Hepatocyte (in vitro differentiated cells): ENCODE results near the gene DDX10. TPM values are rescaled to one million over a fixed set of nuclear protein-coding genes. Genes with fewer than 3 reads are reported as not detected.

Experiments used
- DNase-seq: peaks from one replicate; pipeline ENCODE4 v3.0.0-alpha.2; 2016; ENCODE audit warnings: low spot score
- H2AFZ ChIP-seq: fragments of 200-600 bp; sonication (generic); 2 replicates; pipeline ENCODE4 v1.6.0; 2016; ENCODE audit warnings: antibody characterized with exemption, mild to moderate bottlenecking
- H3K27ac ChIP-seq: fragments of 200-600 bp; sonication (generic); 2 replicates; pipeline ENCODE4 v1.5.1; 2016; ENCODE audit warnings: mild to moderate bottlenecking
- H3K27me3 ChIP-seq: fragments of 200-600 bp; sonication (generic); 2 replicates; pipeline ENCODE4 v1.6.1; 2016
- H3K36me3 ChIP-seq: fragments of 200-600 bp; sonication (generic); replicated peaks from 2 replicates; pipeline ENCODE4 v1.5.1; 2016; ENCODE audit warnings: low read depth; ENCODE audit not compliant: insufficient read depth
- H3K4me1 ChIP-seq: fragments of 200-600 bp; sonication (generic); 2 replicates; pipeline ENCODE4 v1.5.1; 2016; ENCODE audit warnings: mild to moderate bottlenecking, moderate library complexity; ENCODE audit not compliant: insufficient read depth
- H3K4me2 ChIP-seq: fragments of 200-600 bp; sonication (generic); 2 replicates; pipeline ENCODE4 v1.6.0; 2016
- H3K4me3 ChIP-seq: fragments of 200-600 bp; sonication (generic); 2 replicates; pipeline ENCODE4 v1.5.1; 2016; ENCODE audit warnings: mild to moderate bottlenecking
- H3K79me2 ChIP-seq: fragments of 200-600 bp; sonication (generic); 2 replicates; pipeline ENCODE4 v1.6.0; 2017; ENCODE audit warnings: mild to moderate bottlenecking
- H3K9me2 ChIP-seq: fragments of 200-600 bp; sonication (generic); replicated peaks from 2 replicates; pipeline ENCODE4 v1.6.0; 2017; ENCODE audit warnings: mild to moderate bottlenecking; ENCODE audit not compliant: insufficient read depth
- H3K9me3 ChIP-seq: fragments of 200-600 bp; sonication (generic); 2 replicates; pipeline ENCODE4 v1.5.1; 2016; ENCODE audit warnings: low read depth, mild to moderate bottlenecking
- H4K20me1 ChIP-seq: fragments of 200-600 bp; sonication (generic); 2 replicates; pipeline ENCODE4 v1.6.0; 2016; ENCODE audit warnings: mild to moderate bottlenecking; ENCODE audit not compliant: insufficient read depth, poor library complexity, severe bottlenecking
- CTCF ChIP-seq: fragments of 200-600 bp; sonication (generic); IDR thresholded peaks from 2 replicates; pipeline ENCODE4 v1.5.1; 2016; ENCODE audit warnings: antibody characterized with exemption, mild to moderate bottlenecking; ENCODE audit not compliant: poor library complexity
- EZH2 ChIP-seq: fragments of 200-600 bp; sonication (generic); IDR thresholded peaks from 2 replicates; pipeline ENCODE4 v1.6.1; 2016; ENCODE audit warnings: antibody characterized with exemption, mild to moderate bottlenecking, borderline replicate concordance
- EZH2phosphoT487 ChIP-seq: fragments of 200-600 bp; sonication (generic); IDR thresholded peaks from one replicate; pipeline ENCODE4 v1.6.1; 2018; ENCODE audit warnings: antibody characterized with exemption, mild to moderate bottlenecking, low read depth, moderate library complexity; ENCODE audit not compliant: unreplicated experiment, severe bottlenecking
- WGBS: methylation state at CpG from one replicate; pipeline ENCODE4 v1.1.6; 2016; ENCODE audit warnings: low lambda C conversion rate; ENCODE audit errors: missing lambda C conversion rate; 5-methylcytosine and 5-hydroxymethylcytosine counted together
- polyA plus RNA-seq: library from polyadenylated mRNA; unstranded; fragments of >200 nt; fragmentation: Nextera tagmentation; extraction: Ambion mirVana; gene quantifications from 2 replicates; pipeline ENCODE4 v1.2.1, GENCODE V29; 2016
- total RNA-seq: library from RNA; depleted of rRNA; stranded (reverse); fragments of >200 nt; gene quantifications from 2 replicates; pipeline ENCODE4 v1.2.3, GENCODE V29; 2014

The DDX10 gene
- total and polyA plus RNA-seq, 2 experiments from 2014 or later, result 9.6 to 13.9 TPM

DNA sequence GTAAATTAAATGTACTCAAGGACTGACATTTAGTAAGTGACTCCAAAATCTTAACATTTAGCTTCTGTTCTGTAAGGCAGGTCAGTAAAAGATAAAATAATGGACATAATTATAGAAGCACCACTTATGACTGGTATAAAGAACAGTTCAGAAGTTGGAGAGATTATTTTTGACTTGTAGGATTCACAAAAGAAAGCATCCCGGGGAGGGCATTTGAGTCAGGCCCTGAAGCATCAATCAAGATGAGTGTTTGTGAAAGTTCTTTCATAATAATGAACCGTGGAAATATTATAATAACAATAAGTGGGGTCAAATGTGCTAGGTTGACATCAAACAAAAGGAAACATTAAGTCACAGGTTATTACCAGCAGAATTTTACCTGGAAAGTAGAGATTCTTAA lies 201.9 kb downstream of the DDX10 start:
- Histone ChIP-seq H4K20me1 (no peaks in the 10 kb centered on the region), H3K4me1 (peaks cover 6% of the 10 kb centered on the region), H3K9me2 (no peaks in the 10 kb centered on the region), H3K4me3 (no peak overlapping the region), H3K27me3 (no peaks in the 10 kb centered on the region), H3K36me3 (no peaks in the 10 kb centered on the region), H3K9me3 (no peaks in the 10 kb centered on the region), H3K4me2 (no peak overlapping the region), H2AFZ (no peak overlapping the region), H3K27ac (no peak overlapping the region), H3K79me2 (no peaks in the 10 kb centered on the region)
- DNase-seq, result no peak
- 94% methylated on average over 2 of the region's 2 CpGs for WGBS
- no peak for TF ChIP-seq EZH2
- TF ChIP-seq EZH2phosphoT487, result no peak

GRCh38 chr11:108870373-108871020 lies 205.6 kb downstream of the DDX10 start:
- no peaks in the 10 kb centered on the region for H3K79me2 ChIP-seq
- no peaks in the 10 kb centered on the region for H4K20me1 ChIP-seq
- H3K36me3 ChIP-seq, result no peaks in the 10 kb centered on the region
- H3K4me2 ChIP-seq, result peak overlapping the region; percentile 36
- no peaks in the 10 kb centered on the region for H3K9me3 ChIP-seq
- H2AFZ ChIP-seq, result no peak overlapping the region
- H3K27me3 ChIP-seq, result no peaks in the 10 kb centered on the region
- TF ChIP-seq CTCF (no peak), EZH2phosphoT487 (no peak), EZH2 (no peak)
- peak overlapping the region; percentile 38 for H3K27ac ChIP-seq
- WGBS, result 74% methylated on average over 4 of the region's 4 CpGs
- H3K4me3 ChIP-seq, result no peak overlapping the region
- peaks cover 6% of the 10 kb centered on the region for H3K4me1 ChIP-seq
- DNase-seq, result no peak
- H3K9me2 ChIP-seq, result no peaks in the 10 kb centered on the region

GRCh38 chr11:108871152-108871551 lies 206.3 kb downstream of the DDX10 start:
- H3K4me1 ChIP-seq, result peaks cover 6% of the 10 kb centered on the region
- H3K4me3 ChIP-seq, result no peak overlapping the region
- H3K4me2 ChIP-seq, result peak overlapping the region; percentile 36
- no peaks in the 10 kb centered on the region for H3K79me2 ChIP-seq
- no peaks in the 10 kb centered on the region for H4K20me1 ChIP-seq
- H2AFZ ChIP-seq, result no peak overlapping the region
- peak; percentile 33 for DNase-seq
- H3K9me2 ChIP-seq, result no peaks in the 10 kb centered on the region
- H3K36me3 ChIP-seq, result no peaks in the 10 kb centered on the region
- H3K27ac ChIP-seq, result peak overlapping the region; percentile 38
- no peaks in the 10 kb centered on the region for H3K27me3 ChIP-seq
- H3K9me3 ChIP-seq, result no peaks in the 10 kb centered on the region
- TF ChIP-seq EZH2phosphoT487 (no peak), EZH2 (no peak), CTCF (peak; percentile 53)

GRCh38 chr11:108871867-108872266 lies 207.0 kb downstream of the DDX10 start:
- Histone ChIP-seq H3K4me2 (no peak overlapping the region), H4K20me1 (no peaks in the 10 kb centered on the region), H2AFZ (no peak overlapping the region), H3K79me2 (no peaks in the 10 kb centered on the region), H3K9me2 (no peaks in the 10 kb centered on the region), H3K27ac (no peak overlapping the region), H3K36me3 (no peaks in the 10 kb centered on the region), H3K4me3 (no peak overlapping the region), H3K27me3 (no peaks in the 10 kb centered on the region), H3K4me1 (peaks cover 6% of the 10 kb centered on the region), H3K9me3 (no peaks in the 10 kb centered on the region)
- WGBS, result 100% methylated on average over 2 of the region's 2 CpGs
- TF ChIP-seq EZH2phosphoT487 (no peak), CTCF (no peak), EZH2 (no peak)
- DNase-seq, result no peak
